ENCODE measurements around the gene CD63.

DNA sequence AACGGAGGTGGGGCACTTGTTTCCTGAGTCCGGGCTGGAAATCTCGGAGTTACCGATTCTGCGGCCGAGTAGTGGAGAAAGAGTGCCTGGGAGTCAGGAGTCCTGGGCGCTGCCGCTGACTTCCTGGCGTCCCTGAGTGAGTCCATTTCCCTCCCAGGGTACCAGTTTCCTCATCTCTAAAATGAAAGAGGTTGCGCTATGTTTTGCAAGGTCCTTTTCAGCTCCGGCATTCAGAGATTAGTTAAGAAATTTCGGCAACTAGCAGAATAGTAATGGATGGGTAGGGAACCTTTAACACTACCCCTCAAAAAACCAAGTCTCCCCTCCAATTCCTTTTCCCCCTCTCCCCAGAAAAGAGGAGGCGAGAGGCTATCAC, 12.2 kb downstream of the CD63 start:
- TF ChIP-seq, protein P1, sequence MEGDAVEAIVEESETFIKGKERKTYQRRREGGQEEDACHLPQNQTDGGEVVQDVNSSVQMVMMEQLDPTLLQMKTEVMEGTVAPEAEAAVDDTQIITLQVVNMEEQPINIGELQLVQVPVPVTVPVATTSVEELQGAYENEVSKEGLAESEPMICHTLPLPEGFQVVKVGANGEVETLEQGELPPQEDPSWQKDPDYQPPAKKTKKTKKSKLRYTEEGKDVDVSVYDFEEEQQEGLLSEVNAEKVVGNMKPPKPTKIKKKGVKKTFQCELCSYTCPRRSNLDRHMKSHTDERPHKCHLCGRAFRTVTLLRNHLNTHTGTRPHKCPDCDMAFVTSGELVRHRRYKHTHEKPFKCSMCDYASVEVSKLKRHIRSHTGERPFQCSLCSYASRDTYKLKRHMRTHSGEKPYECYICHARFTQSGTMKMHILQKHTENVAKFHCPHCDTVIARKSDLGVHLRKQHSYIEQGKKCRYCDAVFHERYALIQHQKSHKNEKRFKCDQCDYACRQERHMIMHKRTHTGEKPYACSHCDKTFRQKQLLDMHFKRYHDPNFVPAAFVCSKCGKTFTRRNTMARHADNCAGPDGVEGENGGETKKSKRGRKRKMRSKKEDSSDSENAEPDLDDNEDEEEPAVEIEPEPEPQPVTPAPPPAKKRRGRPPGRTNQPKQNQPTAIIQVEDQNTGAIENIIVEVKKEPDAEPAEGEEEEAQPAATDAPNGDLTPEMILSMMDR (IDR thresholded peaks at IDR 0.05), result no peak
- TF ChIP-seq POLR2A (IDR thresholded peaks at IDR 0.05), result no peak
